UCSD-AML1 (cell line): Measurements from ENCODE around the gene NT5C.

ENCODE experiments used
- DNase-seq: peaks from one replicate; lab custom pipeline; 2025; ENCODE audit not compliant: unreplicated experiment; lab: John Stamatoyannopoulos, UW

NT5C gene

DNA sequence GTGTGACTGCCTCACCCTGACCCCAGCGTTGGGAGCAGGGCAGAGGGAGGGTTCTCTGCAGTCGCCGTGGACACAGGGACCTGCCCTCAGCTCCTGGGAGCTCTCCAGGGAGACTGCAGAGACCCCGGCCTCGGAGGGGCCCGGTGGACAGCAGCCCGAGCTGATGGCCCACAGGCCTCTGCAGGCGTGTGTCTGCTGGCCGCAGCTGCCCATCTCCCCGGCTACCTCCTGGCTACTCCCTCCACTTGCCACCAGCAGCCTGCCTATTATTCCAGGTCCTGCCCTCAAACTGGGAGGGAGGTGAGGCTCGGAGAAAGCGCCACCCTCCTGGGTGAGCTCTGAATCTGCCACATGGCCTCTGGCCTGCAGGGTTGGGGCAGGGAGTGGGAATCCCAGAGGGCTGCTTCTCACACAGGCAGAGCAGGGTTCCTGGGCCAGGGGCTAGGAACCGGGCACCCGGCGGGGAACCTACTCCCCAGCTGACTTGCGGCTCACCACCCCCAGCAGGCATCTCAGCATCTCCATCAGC lies 36.6 kb downstream of the NT5C start:
- no peak for DNase-seq

- DNase-seq, result no peak
These were observed 37.9 kb downstream of the NT5C start for GRCh38 chr17:75093548-75094158.

- no peak for DNase-seq
These were observed 39.7 kb downstream of the NT5C start for GRCh38 chr17:75091855-75092327.

DNA sequence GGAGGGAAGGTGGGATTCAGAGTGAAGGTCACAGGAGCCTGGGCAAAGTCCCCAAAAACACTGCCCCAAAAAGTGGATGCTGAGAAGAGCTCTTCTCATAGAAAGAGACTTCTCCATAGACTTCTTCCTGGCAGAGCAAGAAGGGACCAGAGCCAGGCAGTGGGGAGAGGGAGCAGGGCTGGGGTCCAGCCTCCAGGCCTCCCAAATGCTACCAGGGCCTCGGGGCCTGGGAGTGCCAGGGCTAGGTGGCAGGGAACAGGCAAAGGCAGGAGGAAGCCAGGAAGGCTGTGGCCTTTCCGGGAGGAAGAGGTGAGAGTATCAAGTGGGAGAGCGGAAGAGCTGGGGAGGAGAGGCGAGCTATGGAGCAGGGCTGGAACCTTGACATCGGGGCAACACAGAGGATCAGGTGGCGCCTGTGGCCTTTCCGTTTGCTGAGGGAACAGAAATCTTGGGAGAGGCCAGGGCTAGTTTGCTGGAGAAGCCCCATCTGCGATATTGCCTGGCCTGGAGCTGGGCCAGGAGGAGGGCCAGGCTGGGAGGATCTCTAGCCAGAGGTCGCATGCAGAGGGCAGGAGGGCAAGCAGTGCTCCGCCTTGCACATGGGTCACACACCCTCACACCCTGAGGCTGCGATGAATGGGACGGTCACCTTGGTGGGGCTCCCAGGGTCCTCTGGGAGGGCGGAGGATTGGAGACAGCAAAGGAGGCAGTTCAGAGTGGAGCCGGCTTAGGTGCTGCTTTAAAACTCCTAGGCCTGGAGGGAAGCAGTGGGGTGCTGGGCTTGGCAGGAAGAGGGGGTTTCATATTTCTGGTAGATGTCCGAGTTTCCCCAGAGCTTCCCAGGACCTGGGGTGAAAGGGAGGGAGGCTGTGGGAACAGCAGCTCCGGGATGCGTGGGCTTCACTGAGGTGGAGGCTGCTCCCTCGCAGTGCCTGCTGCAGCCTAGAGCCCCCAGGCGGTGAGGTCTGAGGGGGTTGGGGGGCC lies 40.4 kb downstream of the NT5C start:
- DNase-seq, result no peak

- DNase-seq, result no peak
These were observed 42.8 kb downstream of the NT5C start for GRCh38 chr17:75088465-75089417.

- DNase-seq, result peak; percentile 95
These were observed 43.7 kb downstream of the NT5C start, which contains the start of gene SLC16A5 for GRCh38 chr17:75087558-75088453. Gene SLC16A5, plus strand, starts transcription at chr17:75087954. Its CDS starts 5,683 bp downstream, at chr17:75093637.

- DNase-seq, result no peak
These were observed 44.4 kb downstream of the NT5C start for GRCh38 chr17:75087182-75087557.

DNA sequence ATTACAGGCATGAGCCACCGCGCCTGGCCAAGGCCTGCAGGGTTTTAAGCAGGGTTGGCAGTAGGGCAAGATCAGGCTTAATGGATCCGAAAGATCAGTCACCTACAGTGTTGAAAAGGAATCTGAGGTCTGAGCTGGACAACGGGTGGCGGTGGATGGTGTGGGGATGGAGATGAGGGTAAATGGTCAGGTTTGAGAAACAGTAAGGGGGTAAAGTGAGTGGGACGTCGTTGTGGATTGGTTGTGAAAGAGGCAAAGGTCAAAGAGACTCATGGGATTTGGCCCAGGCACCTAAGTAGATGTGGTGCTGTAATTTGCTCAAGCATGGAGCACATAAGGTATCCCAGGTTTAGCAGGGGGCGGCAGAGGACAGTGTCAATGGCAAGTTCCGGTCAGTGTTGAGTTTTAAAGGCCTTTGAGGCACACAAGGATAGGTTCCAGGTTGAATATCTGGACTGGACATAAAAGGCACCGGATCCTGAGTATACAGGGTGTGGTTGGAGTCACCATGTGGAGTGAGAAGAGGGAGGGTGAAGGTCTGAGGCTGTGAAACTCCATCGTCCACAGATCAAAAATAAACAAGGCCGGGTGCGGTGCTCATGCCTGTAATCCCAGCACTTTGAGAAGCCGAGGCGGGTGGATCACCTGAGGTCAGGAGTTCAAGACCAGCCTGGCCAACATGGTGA lies 44.9 kb downstream of the NT5C start:
- DNase-seq, result no peak

DNA sequence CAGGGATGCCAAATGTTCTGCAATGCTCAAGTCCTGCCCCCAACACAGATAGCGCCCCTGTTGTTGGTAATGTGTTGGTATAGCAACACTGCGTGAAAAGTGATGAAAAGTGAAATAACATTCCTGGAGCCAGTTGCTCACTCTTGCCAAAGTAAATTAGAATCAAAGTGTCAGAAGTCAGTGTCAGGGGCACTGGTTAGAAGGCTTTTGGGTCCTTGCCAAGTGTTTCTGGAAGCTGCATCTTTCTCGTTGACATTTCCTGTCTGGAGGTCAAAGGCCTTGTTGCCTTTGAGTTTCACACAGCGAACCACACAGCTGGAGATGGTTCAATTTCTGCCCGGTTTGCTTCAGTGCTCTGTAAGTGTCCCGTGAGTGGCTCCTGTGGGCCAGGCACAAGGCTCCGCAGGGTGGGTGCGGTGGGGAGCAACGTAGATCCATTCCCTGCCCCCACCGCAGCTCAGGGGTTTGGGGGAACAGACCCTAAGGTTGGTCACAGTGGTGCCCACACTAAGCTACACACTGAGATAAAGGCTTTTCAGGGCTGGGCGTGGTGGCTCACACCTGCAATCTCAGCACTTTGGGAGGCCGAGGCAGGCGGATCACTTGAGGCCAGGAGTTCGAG lies 47.4 kb downstream of the NT5C start:
- no peak for DNase-seq

GRCh38 chr17:75082683-75083082 lies 48.9 kb downstream of the NT5C start:
- DNase-seq, result no peak

- DNase-seq, result no peak
These were observed 49.7 kb downstream of the NT5C start for GRCh38 chr17:75081611-75082540.
